Keratinocyte (primary cell): ENCODE results near the gene TULP1. TPM values are rescaled to one million over a fixed set of nuclear protein-coding genes. Genes with fewer than 3 reads are reported as not detected.
A peak's percentile ranks its signal among the peaks of the same experiment; 100 is the strongest.

Experiments used
- DNase-seq: peaks from one replicate; pipeline ENCODE4 v3.0.0-alpha.2; 2011; ENCODE audit warnings: low read depth, missing footprints, low spot score
- FAIRE-seq: peaks from 2 replicates; lab custom pipeline; 2011; peaks lifted over from hg19 to GRCh38; lab: Jason Lieb, UNC
- H2AFZ ChIP-seq: 2 replicates; pipeline ENCODE4 v1.6.0; 2012; ENCODE audit warnings: low read length, control low read depth, inconsistent platforms; ENCODE audit not compliant: control insufficient read depth
- H3K27ac ChIP-seq: 2 replicates; pipeline ENCODE4 v1.5.1; 2011; ENCODE audit warnings: low read length; ENCODE audit not compliant: control insufficient read depth, insufficient read depth
- H3K27me3 ChIP-seq: 3 replicates; pipeline ENCODE4 v1.6.0; 2011; ENCODE audit warnings: low read length; ENCODE audit not compliant: control insufficient read depth, insufficient read depth; ENCODE audit errors: extremely low read depth
- H3K36me3 ChIP-seq, 2 experiments: 2 replicates in 1 of 2; 3 replicates in 1 of 2; pipeline ENCODE4 v1.5.1; 2011; ENCODE audit warnings: low read length in 2 of 2, mild to moderate bottlenecking in 1 of 2; ENCODE audit not compliant: control insufficient read depth in 2 of 2, insufficient read depth in 2 of 2; ENCODE audit errors: extremely low read depth in 1 of 2
- H3K4me1 ChIP-seq: 3 replicates; pipeline ENCODE4 v1.5.1; 2011; ENCODE audit warnings: low read length; ENCODE audit not compliant: control insufficient read depth, insufficient read depth; ENCODE audit errors: extremely low read depth
- H3K4me2 ChIP-seq: 3 replicates; pipeline ENCODE4 v1.6.0; 2011; ENCODE audit warnings: low read depth, low read length; ENCODE audit not compliant: control insufficient read depth, insufficient read depth; ENCODE audit errors: extremely low read depth
- H3K4me3 ChIP-seq, 3 experiments: fragments of 200-600 bp in 1 of 3; sonication (generic) in 1 of 3; 2 replicates in 2 of 3; 3 replicates in 1 of 3; pipeline ENCODE4 v1.5.1; 2011 to 2016; ENCODE audit warnings: low read length in 3 of 3, mild to moderate bottlenecking in 3 of 3, control low read depth in 2 of 3, inconsistent platforms in 1 of 3, low read depth in 1 of 3, mixed read lengths in 1 of 3, mixed run types in 1 of 3, moderate library complexity in 1 of 3; ENCODE audit not compliant: control insufficient read depth in 2 of 3, insufficient read depth in 2 of 3; ENCODE audit errors: extremely low read depth in 1 of 3
- H3K79me2 ChIP-seq: 2 replicates; pipeline ENCODE4 v1.6.0; 2012; ENCODE audit warnings: low read length; ENCODE audit not compliant: control insufficient read depth, insufficient read depth
- H3K9ac ChIP-seq: 3 replicates; pipeline ENCODE4 v1.6.0; 2011; ENCODE audit warnings: low read length; ENCODE audit not compliant: control insufficient read depth, insufficient read depth; ENCODE audit errors: extremely low read depth
- H3K9me1 ChIP-seq: 3 replicates; pipeline ENCODE4 v1.6.0; 2011; ENCODE audit warnings: low read length; ENCODE audit not compliant: control insufficient read depth, insufficient read depth; ENCODE audit errors: extremely low read depth
- H3K9me3 ChIP-seq: 2 replicates; pipeline ENCODE4 v1.5.1; 2012; ENCODE audit warnings: low read depth, low read length; ENCODE audit not compliant: control insufficient read depth
- H4K20me1 ChIP-seq: 3 replicates; pipeline ENCODE4 v1.6.0; 2011; ENCODE audit warnings: low read length; ENCODE audit not compliant: control insufficient read depth, insufficient read depth; ENCODE audit errors: extremely low read depth
- EZH2 ChIP-seq: IDR thresholded peaks from one replicate; pipeline ENCODE4 v1.6.1; 2012; ENCODE audit warnings: inconsistent platforms, mild to moderate bottlenecking, low read length, moderate library complexity
- dilution Hi-C: fragments of 300-500 bp; cut with MboI; formaldehyde crosslinking; loops from one replicate; pipeline ENCODE4 v1.7.0; 2020; ENCODE audit warnings: low sequenced_read_pairs; ENCODE audit not compliant: extremely low pct_ligation_motif_present
- polyA plus RNA-seq, 5 experiments: library from polyadenylated mRNA; depleted of rRNA in 3 of 5; stranded (reverse) in 3 of 5; stranded (forward) in 1 of 5; unstranded in 1 of 5; fragments of >200 nt; gene quantifications; 1 replicate in 1 of 5; 2 replicates in 3 of 5; 3 replicates in 1 of 5; pipeline versions ENCODE4 v1.2.1 to v1.2.3, GENCODE V29; 2011 to 2012; ENCODE audit warnings: missing spikeins in 2 of 5, low read depth in 1 of 5, low replicate concordance in 1 of 5
- TF ChIP-seq, protein P1 (sequence below), 3 experiments: IDR thresholded peaks in 1 of 3; conservative IDR thresholded peaks in 1 of 3; optimal IDR thresholded peaks in 1 of 3; 2 replicates in 2 of 3; 3 replicates in 1 of 3; pipeline versions ENCODE3 to v1.5.1; 2011; ENCODE audit warnings: low read length in 3 of 3, mild to moderate bottlenecking in 3 of 3, moderate library complexity in 2 of 3, control low read depth in 1 of 3, inconsistent platforms in 1 of 3; ENCODE audit not compliant: insufficient read depth in 2 of 3; ENCODE audit errors: extremely low read depth in 1 of 3

Gene TULP1
- polyA plus RNA-seq, 1 donor (not counting 4 experiments of a cell fraction or from before 2014, with no cell fraction given): not detected

DNA sequence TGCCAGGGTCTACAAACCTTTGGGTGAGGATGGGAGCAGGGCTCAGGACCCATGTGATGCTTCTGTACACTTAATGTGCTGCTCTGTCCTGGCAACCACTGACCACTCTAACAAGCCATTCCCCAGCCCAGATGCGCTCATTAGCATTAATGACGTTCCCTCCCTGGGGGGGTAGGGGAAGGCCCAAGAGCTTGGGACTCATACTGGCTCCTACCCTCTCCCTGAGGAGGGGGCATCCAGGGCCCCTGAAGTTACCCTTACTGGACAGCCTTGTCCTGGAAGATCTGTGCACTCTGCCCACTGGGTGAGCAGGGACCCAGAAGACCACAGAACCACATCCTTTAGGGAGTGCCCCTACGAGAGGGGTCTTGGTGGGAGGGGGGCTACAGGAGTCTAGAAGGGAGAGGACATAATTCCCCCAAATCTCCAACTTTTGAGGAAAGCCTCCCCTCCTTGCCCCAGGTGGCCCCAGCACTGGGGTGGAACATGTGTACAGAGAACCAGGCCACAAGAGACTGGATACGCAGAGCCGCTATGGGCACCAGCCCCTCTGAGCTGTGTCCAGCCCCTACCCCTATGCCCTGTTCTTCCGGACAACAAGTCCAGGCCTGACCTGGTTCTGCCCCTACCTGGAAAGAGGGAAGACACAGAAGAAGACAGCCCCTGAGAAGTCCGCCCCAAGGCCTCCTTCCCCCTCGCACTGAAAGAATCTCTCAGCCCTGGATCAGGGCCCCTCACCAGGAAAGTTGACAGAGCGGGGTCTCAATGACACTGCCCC is 17.2 kb downstream of the TULP1 start:
- FAIRE-seq (no peak), DNase-seq (no peak)
- H3K27me3 ChIP-seq: no peaks in the 10 kb centered on the region
- H3K36me3 ChIP-seq: peaks cover 2 to 7% of the 10 kb centered on the region in 2 experiments
- TF ChIP-seq, protein P1, sequence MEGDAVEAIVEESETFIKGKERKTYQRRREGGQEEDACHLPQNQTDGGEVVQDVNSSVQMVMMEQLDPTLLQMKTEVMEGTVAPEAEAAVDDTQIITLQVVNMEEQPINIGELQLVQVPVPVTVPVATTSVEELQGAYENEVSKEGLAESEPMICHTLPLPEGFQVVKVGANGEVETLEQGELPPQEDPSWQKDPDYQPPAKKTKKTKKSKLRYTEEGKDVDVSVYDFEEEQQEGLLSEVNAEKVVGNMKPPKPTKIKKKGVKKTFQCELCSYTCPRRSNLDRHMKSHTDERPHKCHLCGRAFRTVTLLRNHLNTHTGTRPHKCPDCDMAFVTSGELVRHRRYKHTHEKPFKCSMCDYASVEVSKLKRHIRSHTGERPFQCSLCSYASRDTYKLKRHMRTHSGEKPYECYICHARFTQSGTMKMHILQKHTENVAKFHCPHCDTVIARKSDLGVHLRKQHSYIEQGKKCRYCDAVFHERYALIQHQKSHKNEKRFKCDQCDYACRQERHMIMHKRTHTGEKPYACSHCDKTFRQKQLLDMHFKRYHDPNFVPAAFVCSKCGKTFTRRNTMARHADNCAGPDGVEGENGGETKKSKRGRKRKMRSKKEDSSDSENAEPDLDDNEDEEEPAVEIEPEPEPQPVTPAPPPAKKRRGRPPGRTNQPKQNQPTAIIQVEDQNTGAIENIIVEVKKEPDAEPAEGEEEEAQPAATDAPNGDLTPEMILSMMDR (optimal IDR thresholded peaks at IDR 0.05 in 1 of 3, IDR thresholded peaks at IDR 0.05 in 1 of 3, conservative IDR thresholded peaks at IDR 0.05 in 1 of 3; ENCODE audit: extremely low read depth in 1 of 3, insufficient read depth in 2 of 3, low read length in 3 of 3): no peak
- no peak for TF ChIP-seq EZH2
- peaks cover 41% of the 10 kb centered on the region for H3K79me2 ChIP-seq
- peaks cover 43% of the 10 kb centered on the region for H3K4me1 ChIP-seq
- peak overlapping the region; percentile 87 for H3K9ac ChIP-seq
- no peaks in the 10 kb centered on the region for H3K9me3 ChIP-seq
- H3K4me2 ChIP-seq: peak overlapping the region; percentile 94
- peak overlapping the region; percentile 60 to 86 (median 85) for H3K4me3 ChIP-seq
- dilution Hi-C loops: no loop called here
- no peaks in the 10 kb centered on the region for H3K9me1 ChIP-seq
- peak overlapping the region; percentile 56 for H2AFZ ChIP-seq
- H3K27ac ChIP-seq: peak overlapping the region; percentile 63
- H4K20me1 ChIP-seq: no peaks in the 10 kb centered on the region

DNA sequence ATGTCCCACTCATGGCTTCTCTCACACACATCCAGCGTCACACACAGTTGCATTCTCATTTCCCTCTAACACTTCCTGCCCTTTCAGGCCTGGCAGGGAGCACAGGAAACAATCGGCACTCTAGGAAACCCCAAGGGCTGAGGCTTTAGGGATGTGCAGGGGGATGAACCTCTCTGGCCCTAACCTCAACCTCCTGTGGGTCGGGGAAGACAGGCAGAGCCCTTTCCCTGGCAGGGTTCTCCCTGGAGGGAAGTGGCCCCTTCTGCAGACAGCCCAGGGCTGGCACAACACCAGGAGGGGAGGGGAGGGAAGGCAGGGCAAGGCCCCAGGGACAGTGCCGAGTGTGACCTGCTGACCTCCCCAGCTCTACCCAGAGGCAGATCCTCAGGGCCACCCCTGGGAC is 18.5 kb downstream of the TULP1 start:
- dilution Hi-C loops: no loop called here
- H3K27me3 ChIP-seq: no peaks in the 10 kb centered on the region
- H3K79me2 ChIP-seq: peaks cover 46% of the 10 kb centered on the region
- peaks cover 55% of the 10 kb centered on the region for H3K4me1 ChIP-seq
- peaks cover 2 to 7% of the 10 kb centered on the region in 2 experiments for H3K36me3 ChIP-seq
- H3K4me2 ChIP-seq: peak overlapping the region; percentile 53
- peak overlapping the region; percentile 8 for H3K9ac ChIP-seq
- no peak overlapping the region for H2AFZ ChIP-seq
- no peak overlapping the region for H3K27ac ChIP-seq
- no peaks in the 10 kb centered on the region for H3K9me1 ChIP-seq
- DNase-seq (no peak), FAIRE-seq (peak; percentile 26)
- no peaks in the 10 kb centered on the region for H3K9me3 ChIP-seq
- TF ChIP-seq EZH2: no peak
- TF ChIP-seq, protein P1 (optimal IDR thresholded peaks at IDR 0.05 in 1 of 3, IDR thresholded peaks at IDR 0.05 in 1 of 3, conservative IDR thresholded peaks at IDR 0.05 in 1 of 3; ENCODE audit: extremely low read depth in 1 of 3, insufficient read depth in 2 of 3, low read length in 3 of 3): no peak
- H3K4me3 ChIP-seq: peak overlapping the region in 2 of 3 experiments; percentile 3 to 19
- H4K20me1 ChIP-seq: no peaks in the 10 kb centered on the region
